Mammary epithelial cell (primary cell): ENCODE data around the gene FBXO31.
"Not testable (repeated sequence)": the region's sequence is repeated elsewhere in the genome, so short reads cannot be mapped to it uniquely, and the experiment has no call there.

Experiments
- EZH2 ChIP-seq: IDR thresholded peaks from 2 replicates; pipeline ENCODE4 v1.6.1; 2012; ENCODE audit warnings: low read length, inconsistent platforms, borderline replicate concordance
- TF ChIP-seq, protein P1 (sequence below), 2 donors: IDR thresholded peaks in 1 of 2; conservative IDR thresholded peaks in 1 of 2; 2 replicates each; pipeline ENCODE4 v1.5.1; 2011 to 2012; ENCODE audit warnings: inconsistent platforms in 2 of 2, low read length in 2 of 2, mild to moderate bottlenecking in 2 of 2, control low read depth in 1 of 2, low read depth in 1 of 2; ENCODE audit not compliant: insufficient read depth in 1 of 2; ENCODE audit errors: extremely low read depth in 1 of 2

DNA sequence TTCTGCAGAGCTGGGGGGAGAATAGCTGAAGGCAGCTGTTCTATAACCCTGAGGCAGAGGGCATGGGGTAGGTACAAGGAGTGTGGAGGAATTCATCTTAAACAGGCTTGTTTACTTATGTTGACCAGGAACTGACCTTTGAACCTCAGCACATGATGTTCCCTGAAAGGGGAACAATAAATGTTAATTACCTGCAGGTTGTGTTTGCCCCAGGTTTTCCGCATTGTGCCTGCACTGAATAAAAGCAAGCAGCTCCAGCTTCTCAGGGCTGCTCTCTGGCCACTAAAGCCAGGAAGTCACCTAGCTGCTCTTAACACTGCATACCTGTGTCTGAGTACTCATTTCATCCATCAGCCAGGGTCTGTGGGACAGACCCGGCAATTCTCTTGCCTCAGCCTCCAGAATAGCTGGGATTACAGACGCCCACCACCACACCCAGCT lies 4.2 kb downstream of the FBXO31 start:
- TF ChIP-seq, protein P1, sequence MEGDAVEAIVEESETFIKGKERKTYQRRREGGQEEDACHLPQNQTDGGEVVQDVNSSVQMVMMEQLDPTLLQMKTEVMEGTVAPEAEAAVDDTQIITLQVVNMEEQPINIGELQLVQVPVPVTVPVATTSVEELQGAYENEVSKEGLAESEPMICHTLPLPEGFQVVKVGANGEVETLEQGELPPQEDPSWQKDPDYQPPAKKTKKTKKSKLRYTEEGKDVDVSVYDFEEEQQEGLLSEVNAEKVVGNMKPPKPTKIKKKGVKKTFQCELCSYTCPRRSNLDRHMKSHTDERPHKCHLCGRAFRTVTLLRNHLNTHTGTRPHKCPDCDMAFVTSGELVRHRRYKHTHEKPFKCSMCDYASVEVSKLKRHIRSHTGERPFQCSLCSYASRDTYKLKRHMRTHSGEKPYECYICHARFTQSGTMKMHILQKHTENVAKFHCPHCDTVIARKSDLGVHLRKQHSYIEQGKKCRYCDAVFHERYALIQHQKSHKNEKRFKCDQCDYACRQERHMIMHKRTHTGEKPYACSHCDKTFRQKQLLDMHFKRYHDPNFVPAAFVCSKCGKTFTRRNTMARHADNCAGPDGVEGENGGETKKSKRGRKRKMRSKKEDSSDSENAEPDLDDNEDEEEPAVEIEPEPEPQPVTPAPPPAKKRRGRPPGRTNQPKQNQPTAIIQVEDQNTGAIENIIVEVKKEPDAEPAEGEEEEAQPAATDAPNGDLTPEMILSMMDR (conservative IDR thresholded peaks at IDR 0.05 in 1 of 2, IDR thresholded peaks at IDR 0.05 in 1 of 2; ENCODE audit: extremely low read depth in 1 of 2, insufficient read depth in 1 of 2, low read depth in 1 of 2, low read length in 2 of 2) = not testable (repeated sequence)
- TF ChIP-seq EZH2 = not testable (repeated sequence)
